HEK293 (cell line): ENCODE results near the gene RUNX1.

Experiments used
- CTCF ChIA-PET: fragments of 350-600 bp; formaldehyde crosslinking; extraction: SDS; loops from one replicate; lab custom pipeline; 2021; ENCODE audit warnings: antibody characterized with exemption; lab: Yijun Ruan, JAX
- POLR2A ChIA-PET: fragments of 300-600 bp; formaldehyde crosslinking; extraction: SDS; loops from one replicate; lab custom pipeline; 2020; ENCODE audit warnings: antibody characterized with exemption, inconsistent platforms; lab: Yijun Ruan, JAX
- H3K27ac ChIP-seq: fragments of 200-500 bp; sonication (Bioruptor generic); 2 replicates; pipeline ENCODE4 v1.5.1; 2014; ENCODE audit warnings: low read depth, low read length, control low read depth, inconsistent platforms; ENCODE audit errors: extremely low read depth
- H3K36me3 ChIP-seq, 2 experiments: fragments of 200-500 bp in 1 of 2; sonication (Bioruptor generic) in 1 of 2; 1 replicate in 1 of 2; 2 replicates in 1 of 2; pipeline ENCODE4 v1.5.1; 2014 to 2017; ENCODE audit warnings: inconsistent platforms in 2 of 2, low read length in 2 of 2; ENCODE audit not compliant: control insufficient read depth in 2 of 2, insufficient read depth in 1 of 2
- H3K4me1 ChIP-seq: fragments of 200-500 bp; sonication (Bioruptor generic); 2 replicates; pipeline ENCODE4 v1.5.1; 2014; ENCODE audit warnings: mild to moderate bottlenecking, low read length, inconsistent platforms; ENCODE audit not compliant: control insufficient read depth, insufficient read depth
- H3K4me3 ChIP-seq: 2 replicates; pipeline ENCODE4 v1.5.1; 2011; ENCODE audit warnings: low read depth, mild to moderate bottlenecking, control low read depth, low read length, moderate library complexity
- H3K9me3 ChIP-seq: fragments of 200-500 bp; sonication (Bioruptor generic); 2 replicates; pipeline ENCODE4 v1.5.1; 2014; ENCODE audit warnings: low read depth, low read length, inconsistent platforms; ENCODE audit not compliant: control insufficient read depth, insufficient read depth
- BCL6B ChIP-seq: fragments of 450-650 bp; formaldehyde crosslinking; IDR thresholded peaks from 2 replicates; pipeline ENCODE4 v1.5.1; 2017; ENCODE audit warnings: missing biosample characterization, missing genetic modification characterization
- FEZF1 ChIP-seq: fragments of 450-650 bp; formaldehyde crosslinking; IDR thresholded peaks from 2 replicates; pipeline ENCODE4 v1.5.1; 2016; ENCODE audit warnings: missing biosample characterization, missing genetic modification characterization
- GLI4 ChIP-seq: fragments of 450-650 bp; formaldehyde crosslinking; IDR thresholded peaks from 2 replicates; pipeline ENCODE4 v1.5.1; 2016; ENCODE audit warnings: missing biosample characterization, missing genetic modification characterization
- HOXC10 ChIP-seq: sonication (generic); formaldehyde crosslinking; IDR thresholded peaks from 2 replicates; pipeline ENCODE4 v1.8.1; 2023; ENCODE audit warnings: mild to moderate bottlenecking, missing genetic modification reagents
- IKZF3 ChIP-seq: fragments of 450-650 bp; IDR thresholded peaks from 2 replicates; pipeline ENCODE4 v1.5.0; 2018; ENCODE audit warnings: missing biosample characterization, mild to moderate bottlenecking, missing genetic modification characterization, moderate library complexity
- KLF1 ChIP-seq: fragments of 450-650 bp; formaldehyde crosslinking; IDR thresholded peaks from 2 replicates; pipeline ENCODE4 v1.5.1; 2016; ENCODE audit warnings: missing biosample characterization, missing genetic modification characterization
- PRDM1 ChIP-seq: fragments of 450-650 bp; formaldehyde crosslinking; IDR thresholded peaks from 2 replicates; pipeline ENCODE4; 2016; ENCODE audit warnings: missing biosample characterization, missing genetic modification characterization
- PRDM6 ChIP-seq: fragments of 450-650 bp; formaldehyde crosslinking; IDR thresholded peaks from 2 replicates; pipeline ENCODE4 v1.5.1; 2017; ENCODE audit warnings: missing biosample characterization, missing genetic modification characterization
- YY1 ChIP-seq: fragments of 450-650 bp; formaldehyde crosslinking; IDR thresholded peaks from 2 replicates; pipeline ENCODE4 v1.5.1; 2018; ENCODE audit warnings: missing biosample characterization, missing genetic modification characterization
- ZBTB21 ChIP-seq: fragments of 450-650 bp; formaldehyde crosslinking; IDR thresholded peaks from 2 replicates; pipeline ENCODE4 v1.5.1; 2017; ENCODE audit warnings: missing biosample characterization, missing genetic modification characterization
- ZBTB44 ChIP-seq: fragments of 450-650 bp; IDR thresholded peaks from 2 replicates; pipeline ENCODE4 v1.5.1; 2018; ENCODE audit warnings: missing biosample characterization, mild to moderate bottlenecking, missing genetic modification characterization
- ZFP3 ChIP-seq: fragments of 450-650 bp; formaldehyde crosslinking; IDR thresholded peaks from 2 replicates; pipeline ENCODE4 v1.5.1; 2016; ENCODE audit warnings: low read depth, missing biosample characterization, missing genetic modification characterization
- ZNF112 ChIP-seq: fragments of 450-650 bp; formaldehyde crosslinking; IDR thresholded peaks from 2 replicates; pipeline ENCODE4 v1.5.0; 2017; ENCODE audit warnings: missing biosample characterization, missing genetic modification characterization
- ZNF169 ChIP-seq: fragments of 450-650 bp; formaldehyde crosslinking; IDR thresholded peaks from 2 replicates; pipeline ENCODE4 v1.5.1; 2016; ENCODE audit warnings: missing biosample characterization, missing genetic modification characterization
- ZNF223 ChIP-seq: fragments of 450-650 bp; formaldehyde crosslinking; IDR thresholded peaks from 2 replicates; pipeline ENCODE4 v1.5.1; 2016; ENCODE audit warnings: missing biosample characterization, missing genetic modification characterization
- ZNF248 ChIP-seq: fragments of 450-650 bp; formaldehyde crosslinking; IDR thresholded peaks from 2 replicates; pipeline ENCODE4 v1.5.1; 2017; ENCODE audit warnings: missing biosample characterization, missing genetic modification characterization
- ZNF341 ChIP-seq: fragments of 450-650 bp; formaldehyde crosslinking; IDR thresholded peaks from 2 replicates; pipeline ENCODE4; 2016; ENCODE audit warnings: low read depth, missing biosample characterization, missing genetic modification characterization
- ZNF391 ChIP-seq: fragments of 450-650 bp; formaldehyde crosslinking; IDR thresholded peaks from 2 replicates; pipeline ENCODE4 v1.5.1; 2016; ENCODE audit warnings: low read depth, missing biosample characterization, missing genetic modification characterization, borderline replicate concordance
- ZNF394 ChIP-seq: fragments of 450-650 bp; formaldehyde crosslinking; IDR thresholded peaks from 2 replicates; pipeline ENCODE4 v1.5.1; 2016; ENCODE audit warnings: missing biosample characterization, missing genetic modification characterization, mild to moderate bottlenecking, moderate library complexity, borderline replicate concordance
- ZNF473 ChIP-seq: fragments of 450-650 bp; formaldehyde crosslinking; IDR thresholded peaks from 2 replicates; pipeline ENCODE4 v1.5.1; 2017; ENCODE audit warnings: missing biosample characterization, missing genetic modification characterization
- ZNF510 ChIP-seq: fragments of 450-650 bp; formaldehyde crosslinking; IDR thresholded peaks from 2 replicates; pipeline ENCODE4 v1.5.1; 2018; ENCODE audit warnings: mild to moderate bottlenecking, missing genetic modification characterization, missing biosample characterization; ENCODE audit not compliant: insufficient replicate concordance
- ZNF544 ChIP-seq: fragments of 450-650 bp; formaldehyde crosslinking; IDR thresholded peaks from 2 replicates; pipeline ENCODE4 v1.5.0; 2017; ENCODE audit warnings: missing biosample characterization, missing genetic modification characterization
- ZNF660 ChIP-seq: fragments of 450-650 bp; IDR thresholded peaks from 2 replicates; pipeline ENCODE4 v1.5.1; 2018; ENCODE audit warnings: missing biosample characterization, mild to moderate bottlenecking, missing genetic modification characterization
- ZNF777 ChIP-seq: fragments of 450-650 bp; formaldehyde crosslinking; IDR thresholded peaks from 2 replicates; pipeline ENCODE4 v1.5.1; 2017; ENCODE audit warnings: missing biosample characterization, missing genetic modification characterization, borderline replicate concordance
- ZNF837 ChIP-seq: fragments of 450-650 bp; formaldehyde crosslinking; IDR thresholded peaks from 2 replicates; pipeline ENCODE4 v1.5.1; 2016; ENCODE audit warnings: missing biosample characterization, missing genetic modification characterization
- ZSCAN30 ChIP-seq: fragments of 450-650 bp; IDR thresholded peaks from 2 replicates; pipeline ENCODE4 v1.5.1; 2018; ENCODE audit warnings: missing biosample characterization, mild to moderate bottlenecking, missing genetic modification characterization, moderate library complexity

Gene RUNX1

GRCh38 chr21:34814529-34814951, 234.6 kb downstream of the RUNX1 start:
- H3K36me3 ChIP-seq = no peaks in the 10 kb centered on the region
- CTCF ChIA-PET = interaction anchor here (0.7 to 1.3 kb wide), 4 partner anchors 9 to 187 kb away, joined by 3 to 4 read pairs (median 3); no protein-coding TSS in a partner anchor
- POLR2A ChIA-PET = interaction anchor here (0.5 to 1.4 kb wide), 2 partner anchors 11 to 73 kb away, joined by 3 read pairs; no protein-coding TSS in a partner anchor

GRCh38 chr21:34813266-34813894, 235.7 kb downstream of the RUNX1 start:
- ChIA-PET CTCF (interaction anchor here (0.5 to 1.3 kb wide), 6 partner anchors 10 to 825 kb away, joined by 3 read pairs; no protein-coding TSS in a partner anchor), POLR2A (interaction anchor here (0.5 to 1.4 kb wide), 2 partner anchors 74 to 691 kb away, joined by 3 to 4 read pairs; no protein-coding TSS in a partner anchor)
- peaks cover 15% of the 10 kb centered on the region for H3K4me1 ChIP-seq
- no peaks in the 10 kb centered on the region for H3K36me3 ChIP-seq
- H3K4me3 ChIP-seq = no peak overlapping the region
- no peaks in the 10 kb centered on the region for H3K9me3 ChIP-seq
- H3K27ac ChIP-seq = no peak overlapping the region
- TF ChIP-seq BCL6B (tag by site-specific recombination) (no peak), ZNF394 (tag by site-specific recombination) (no peak), ZNF248 (tag by site-specific recombination) (no peak), ZNF473 (no peak), ZBTB21 (tag by site-specific recombination) (no peak), IKZF3 (tag by site-specific recombination) (no peak), ZNF837 (tag by site-specific recombination) (no peak), ZFP3 (tag by site-specific recombination) (no peak), ZNF112 (tag by site-specific recombination) (no peak), PRDM1 (tag by site-specific recombination) (no peak), GLI4 (tag by site-specific recombination) (no peak), ZNF544 (tag by site-specific recombination) (no peak), ZNF391 (no peak), YY1 (tag by site-specific recombination) (no peak), FEZF1 (tag by site-specific recombination) (no peak), HOXC10 (no peak), ZNF777 (tag by site-specific recombination) (no peak), ZSCAN30 (tag by site-specific recombination) (no peak), ZNF341 (tag by site-specific recombination) (no peak)

More at GRCh38 chr21:34814529-34814951, 234.6 kb downstream of the RUNX1 start:
- no peak overlapping the region for H3K27ac ChIP-seq
- peaks cover 15% of the 10 kb centered on the region for H3K4me1 ChIP-seq
- H3K9me3 ChIP-seq = no peaks in the 10 kb centered on the region
- no peak for TF ChIP-seq KLF1 (tag by site-specific recombination)
- TF ChIP-seq ZNF223 (tag by site-specific recombination) = no peak
- no peak for TF ChIP-seq ZNF510 (tag by site-specific recombination)
- no peak for TF ChIP-seq PRDM1 (tag by site-specific recombination)
- TF ChIP-seq ZNF169 = no peak
- TF ChIP-seq PRDM6 (tag by site-specific recombination) = no peak
- no peak for TF ChIP-seq BCL6B (tag by site-specific recombination)
- TF ChIP-seq ZBTB44 (tag by site-specific recombination) = 0 out of 2 replicates have a peak, but pooled peaks have one; percentile 13
- peak; percentile 76 for TF ChIP-seq FEZF1 (tag by site-specific recombination)
- no peak for TF ChIP-seq ZNF660 (tag by site-specific recombination)
- TF ChIP-seq, all 188 proteins: peak for 2
- no peak overlapping the region for H3K4me3 ChIP-seq
